ENCODE results near the gene MYRF. TPM values are rescaled to one million over a fixed set of nuclear protein-coding genes. Genes with fewer than 3 reads are reported as not detected.

Gene MYRF
- total RNA-seq (2014; rRNA removed), result 5.1 and 7.0 TPM in 2 replicates
- percentile 33 among the genes with signal in this experiment for Bru-seq, nascent RNA
- percentile 38 among the genes with signal in this experiment for BruChase-seq, experiment 1, labeled RNA remaining after a 6-hour chase
- percentile 32 among the genes with signal in this experiment for BruChase-seq, experiment 2, labeled RNA remaining after a 2-hour chase
- long read RNA-seq, partial matches to known transcripts, result 7 of 25 reads
- long read RNA-seq, other reads (novel, unspliced or antisense), result 17 of 25 reads

GRCh38 chr11:61752117-61752924 lies at the start of gene MYRF:
TSS of gene MYRF (plus strand) at chr11:61752636. CDS start at chr11:61752745, 109 bp downstream.
- DNase-seq, result peak; percentile 54
- Histone ChIP-seq H3K4me1 (ENCODE audit: insufficient read depth, low read length) (peaks cover 26% of the 10 kb centered on the region), H3K79me2 (ENCODE audit: low read length) (no peaks in the 10 kb centered on the region)

GRCh38 chr11:61702701-61703312 lies 49.6 kb upstream of the MYRF start:
- no TSS peak for BruUV-seq (replicated peaks)
- H3F3A ChIP-seq (ENCODE audit: low read length, unreplicated experiment), result peaks cover 4% of the 10 kb centered on the region
- H3K9me3 ChIP-seq (ENCODE audit: low read length), result no peaks in the 10 kb centered on the region
- H3K36me3 ChIP-seq (ENCODE audit: low read depth, low read length), result no peaks in the 10 kb centered on the region
- no peaks in the 10 kb centered on the region for H3K9me2 ChIP-seq (replicated peaks; ENCODE audit: low read length)
- H2AFZ ChIP-seq (ENCODE audit: low read length), result no peak overlapping the region
- TF ChIP-seq EZH2phosphoT487 (IDR thresholded peaks at IDR 0.05; ENCODE audit: borderline replicate concordance, low read length), result no peak
- no peak for TF ChIP-seq EZH2 (IDR thresholded peaks at IDR 0.05; ENCODE audit: low read length, unreplicated experiment)
- no peak for TF ChIP-seq CTCF (conservative IDR thresholded peaks at IDR 0.05; ENCODE audit: low read depth, low read length)
- ChIA-PET POLR2A (ENCODE audit: unreplicated experiment) (no interaction called here), CTCF (no interaction called here)
- H3K27ac ChIP-seq (ENCODE audit: low read length), result no peak overlapping the region
- no peak for ATAC-seq
- H3K9ac ChIP-seq (ENCODE audit: low read length), result no peak overlapping the region
- H3K4me1 ChIP-seq (ENCODE audit: insufficient read depth, low read length), result peaks cover 45% of the 10 kb centered on the region
- DNase-seq, result no peak
- H3K4me2 ChIP-seq (ENCODE audit: low read length), result no peak overlapping the region
- H3K79me2 ChIP-seq (ENCODE audit: low read length), result peaks cover 43% of the 10 kb centered on the region
- no peaks in the 10 kb centered on the region for H4K20me1 ChIP-seq (ENCODE audit: low read length)
- intact Hi-C loops (cut with micrococcal nuclease), result no loop called here
- no peaks in the 10 kb centered on the region for H3K27me3 ChIP-seq (ENCODE audit: low read length)
- H3K4me3 ChIP-seq (ENCODE audit: low read length), result no peak overlapping the region

More at GRCh38 chr11:61752117-61752924, at the start of gene MYRF:
- Histone ChIP-seq H3K36me3 (ENCODE audit: low read depth, low read length) (no peaks in the 10 kb centered on the region), H3K9me2 (replicated peaks; ENCODE audit: low read length) (no peaks in the 10 kb centered on the region), H3K27ac (ENCODE audit: low read length) (no peak within 1 kb of the TSS), H3K27me3 (ENCODE audit: low read length) (no peaks in the 10 kb centered on the region), H3K4me2 (ENCODE audit: low read length) (peak within 1 kb of the TSS; percentile 88), H4K20me1 (ENCODE audit: low read length) (no peaks in the 10 kb centered on the region), H3K4me3 (ENCODE audit: low read length) (peak within 1 kb of the TSS; percentile 63), H3K9ac (ENCODE audit: low read length) (0 out of 2 replicates have a peak within 1 kb of the TSS, but pooled peaks have one; percentile 5), H2AFZ (ENCODE audit: low read length) (peak within 1 kb of the TSS; percentile 91), H3F3A (ENCODE audit: low read length, unreplicated experiment) (no peaks in the 10 kb centered on the region), H3K9me3 (ENCODE audit: low read length) (no peaks in the 10 kb centered on the region)
- CTCF ChIA-PET, result no interaction called here
- no peak for TF ChIP-seq EZH2 (IDR thresholded peaks at IDR 0.05; ENCODE audit: low read length, unreplicated experiment)
- TF ChIP-seq CTCF (conservative IDR thresholded peaks at IDR 0.05; ENCODE audit: low read depth, low read length), result peak; percentile 65
- BruUV-seq (replicated peaks), result no TSS peak
- intact Hi-C loops (cut with micrococcal nuclease), result loop anchor here (1.0 kb wide), 1 partner anchor 24 kb away; no protein-coding TSS in a partner anchor
- ATAC-seq, result peak; percentile 75
- POLR2A ChIA-PET (ENCODE audit: unreplicated experiment), result no interaction called here

Data from PC-3 (cell line).